Measurements from ENCODE around the gene EIF5.
"Not testable (repeated sequence)": the region's sequence is repeated elsewhere in the genome, so short reads cannot be mapped to it uniquely, and the experiment has no call there.

Gene EIF5

DNA sequence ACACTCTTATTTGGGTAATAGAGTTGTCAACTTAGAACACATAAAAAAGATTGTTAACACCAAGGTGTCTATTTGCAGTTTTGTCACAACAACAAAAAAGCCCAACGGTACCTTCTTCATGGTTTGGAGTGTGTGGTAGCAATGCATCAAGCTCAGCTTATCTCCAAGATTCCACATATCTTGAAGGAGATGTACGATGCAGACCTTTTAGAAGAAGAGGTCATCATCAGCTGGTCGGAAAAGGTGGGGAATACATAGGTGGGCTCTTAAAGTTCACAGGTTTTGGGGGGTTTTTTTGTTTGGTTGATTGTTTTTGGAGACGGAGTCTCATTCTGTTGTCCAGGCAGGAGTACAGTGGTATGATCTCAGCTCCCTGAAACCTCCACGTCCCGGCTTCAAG lies 5.5 kb downstream of the EIF5 start:
- DNase-seq: no peak

DNA sequence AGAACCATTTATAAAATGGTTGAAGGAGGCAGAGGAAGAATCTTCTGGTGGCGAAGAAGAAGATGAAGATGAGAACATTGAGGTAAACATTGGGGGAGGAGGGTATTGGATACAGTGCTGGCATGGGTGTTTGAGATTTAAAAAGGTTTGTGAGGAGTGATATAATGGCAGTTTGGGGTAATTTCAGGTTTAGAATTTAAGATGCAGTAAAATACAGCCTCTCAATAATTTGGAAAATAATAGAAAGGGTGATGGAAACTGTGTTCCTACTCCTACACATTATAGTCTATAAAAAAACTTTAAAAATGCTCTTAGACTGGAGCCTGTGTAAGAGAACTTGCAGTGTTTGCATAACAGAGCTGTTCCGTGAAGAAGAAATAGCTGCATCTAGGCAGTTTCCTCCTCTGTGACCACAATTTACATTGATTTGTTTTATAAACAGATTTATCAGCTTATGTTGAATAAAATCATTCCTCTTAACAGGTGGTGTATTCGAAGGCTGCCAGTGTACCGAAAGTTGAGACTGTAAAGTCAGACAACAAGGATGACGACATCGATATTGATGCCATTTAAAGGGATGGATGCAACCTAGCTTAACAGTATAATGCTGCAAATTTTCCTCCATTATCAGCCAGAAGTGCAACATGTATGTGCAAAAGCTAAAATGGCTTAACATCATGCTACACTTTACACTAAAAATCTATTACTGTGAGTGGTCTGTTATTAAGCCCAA lies 6.6 kb downstream of the EIF5 start:
- DNase-seq: no peak

- DNase-seq: no peak
These were observed 7.5 kb downstream of the EIF5 start for GRCh38 chr14:103341250-103342129.

DNA sequence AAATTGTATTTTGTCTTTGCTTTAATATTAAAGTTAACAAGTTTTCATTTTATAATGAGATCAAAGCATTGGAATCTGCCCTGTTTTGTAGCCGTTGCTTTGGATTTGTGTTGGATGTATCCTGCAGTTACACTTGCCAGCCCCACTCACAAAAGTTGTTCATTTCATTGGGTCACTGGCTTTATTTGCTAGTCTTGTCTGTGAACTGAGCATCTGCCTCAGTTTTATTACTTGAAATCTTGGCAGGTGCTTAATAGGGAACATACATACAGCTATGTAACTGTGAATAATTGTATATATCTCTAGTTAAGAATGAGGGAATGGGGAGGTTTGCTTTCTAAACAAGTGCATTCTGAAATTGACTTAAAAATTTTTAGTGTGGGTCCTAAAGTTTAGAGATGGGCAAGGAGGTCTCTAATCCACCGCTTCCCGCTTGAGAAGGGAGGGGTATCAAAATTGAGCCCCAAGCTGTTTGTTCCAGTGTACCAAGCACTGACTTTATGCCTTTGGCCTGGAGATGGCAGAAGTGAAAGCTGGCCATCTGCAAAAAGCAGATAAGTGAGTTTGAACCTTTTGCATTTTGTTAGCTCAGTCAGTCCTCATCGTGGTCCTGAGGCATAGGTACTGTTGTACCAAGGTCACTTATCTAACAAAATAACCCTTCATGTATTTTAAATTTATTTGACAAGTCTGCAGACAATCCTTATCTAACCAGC lies 9.3 kb downstream of the EIF5 start:
- no peak for DNase-seq

GRCh38 chr14:103343905-103344797 lies 10.1 kb downstream of the EIF5 start:
- no peak for DNase-seq

- DNase-seq: no peak
These were observed 12.2 kb downstream of the EIF5 start for GRCh38 chr14:103346286-103346685.

DNA sequence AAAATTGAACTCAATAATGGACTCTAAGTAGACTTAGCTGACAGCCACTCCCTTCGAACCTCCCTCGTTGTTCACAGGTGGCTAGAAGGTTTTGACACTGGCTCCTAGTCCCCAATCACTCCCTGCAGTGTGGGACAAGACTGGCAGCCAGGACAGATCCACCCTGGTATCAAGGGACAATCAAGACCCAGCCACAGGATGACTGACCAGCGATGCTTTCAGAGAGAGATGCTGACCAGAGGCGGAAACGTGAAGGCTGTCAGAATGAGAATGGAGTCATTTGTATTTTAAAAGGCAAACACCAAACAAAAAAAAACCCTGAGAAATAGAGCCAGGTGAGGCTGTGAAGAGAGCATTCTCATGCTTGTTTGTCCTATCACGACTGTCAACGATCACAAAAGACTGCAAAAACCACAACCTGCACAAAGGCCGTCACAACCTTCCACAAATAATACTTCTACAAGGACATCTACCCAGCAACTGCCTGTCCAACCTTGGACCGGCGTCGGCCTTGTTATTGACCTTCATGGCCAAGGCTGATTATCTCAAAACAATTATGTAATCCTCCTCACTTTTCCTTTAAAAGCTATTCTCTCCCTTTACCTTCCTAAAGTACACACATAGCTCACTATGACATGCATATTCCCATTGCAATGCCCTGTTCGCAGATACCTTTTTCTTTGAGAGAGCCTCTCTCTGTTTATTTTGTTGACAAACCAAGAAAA lies 13.2 kb downstream of the EIF5 start:
- DNase-seq: no peak

DNA sequence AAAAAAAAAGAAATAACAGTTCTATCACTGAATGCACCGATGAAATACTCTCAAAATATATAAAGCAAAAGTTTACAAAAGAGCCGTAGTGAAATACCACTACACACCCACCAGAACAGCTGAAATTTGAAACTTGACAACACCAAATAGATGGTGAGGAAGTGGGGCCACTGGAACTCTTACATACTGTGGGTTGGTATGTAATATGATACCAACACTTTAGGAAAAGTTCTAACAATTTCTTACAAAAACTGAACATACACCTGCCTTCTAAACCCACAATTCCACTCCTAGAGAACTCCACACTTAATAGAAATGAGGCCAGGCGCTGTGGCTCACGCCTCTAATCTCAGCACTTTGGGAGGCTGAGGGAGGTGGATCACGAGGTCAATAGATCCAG lies 14.1 kb downstream of the EIF5 start:
- no peak for DNase-seq

- no peak for DNase-seq
These were observed 15.9 kb downstream of the EIF5 start for GRCh38 chr14:103349982-103350381.

GRCh38 chr14:103353362-103353761 lies 19.3 kb downstream of the EIF5 start:
- DNase-seq: no peak

DNA sequence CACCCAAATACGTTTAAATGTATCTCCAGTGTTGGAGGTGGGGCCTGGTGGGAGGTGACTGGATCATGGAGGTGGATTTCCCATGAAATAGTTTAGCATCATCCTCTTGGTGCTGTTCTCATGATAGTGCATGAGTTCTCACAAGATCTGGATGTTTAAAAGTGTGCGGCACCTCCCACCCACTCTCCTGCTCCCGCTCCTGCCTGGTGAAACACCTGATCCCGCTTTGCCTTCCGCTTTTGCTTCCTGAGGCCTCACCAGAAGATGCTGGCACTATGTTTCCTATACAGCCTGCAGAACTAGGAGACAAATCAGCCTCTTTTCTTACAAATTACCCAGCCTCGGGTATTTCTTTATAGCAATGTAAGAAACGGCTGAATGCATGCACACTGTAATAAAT lies 20.1 kb downstream of the EIF5 start:
- DNase-seq: no peak

- no peak for DNase-seq
These were observed 22.1 kb downstream of the EIF5 start for GRCh38 chr14:103356024-103356682.

GRCh38 chr14:103357552-103357951 lies 23.5 kb downstream of the EIF5 start:
- not testable (repeated sequence) for DNase-seq

GRCh38 chr14:103360548-103360947 lies 26.5 kb downstream of the EIF5 start:
- DNase-seq: no peak

- DNase-seq: no peak
These were observed 27.8 kb downstream of the EIF5 start for GRCh38 chr14:103361867-103362266.

DNA sequence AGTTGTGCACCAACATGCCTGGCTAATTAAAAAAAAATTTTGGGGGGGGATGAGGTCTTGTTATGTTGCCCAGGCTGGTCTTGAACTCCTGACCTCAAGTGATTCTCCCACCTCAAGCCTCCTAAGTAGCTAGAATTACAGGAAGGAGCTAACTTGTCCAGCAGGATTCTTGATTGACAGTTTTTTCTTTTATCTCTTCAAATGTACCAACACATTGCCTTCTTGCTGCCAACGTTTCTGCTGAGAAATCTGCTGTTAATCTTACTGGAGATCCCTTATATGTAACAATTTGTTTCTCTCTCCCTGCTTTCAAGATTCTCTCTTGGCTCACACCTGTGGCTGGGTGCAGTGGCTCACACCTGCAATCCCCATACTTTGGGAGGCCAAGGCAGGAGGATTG lies 28.7 kb downstream of the EIF5 start:
- DNase-seq: no peak

DNA sequence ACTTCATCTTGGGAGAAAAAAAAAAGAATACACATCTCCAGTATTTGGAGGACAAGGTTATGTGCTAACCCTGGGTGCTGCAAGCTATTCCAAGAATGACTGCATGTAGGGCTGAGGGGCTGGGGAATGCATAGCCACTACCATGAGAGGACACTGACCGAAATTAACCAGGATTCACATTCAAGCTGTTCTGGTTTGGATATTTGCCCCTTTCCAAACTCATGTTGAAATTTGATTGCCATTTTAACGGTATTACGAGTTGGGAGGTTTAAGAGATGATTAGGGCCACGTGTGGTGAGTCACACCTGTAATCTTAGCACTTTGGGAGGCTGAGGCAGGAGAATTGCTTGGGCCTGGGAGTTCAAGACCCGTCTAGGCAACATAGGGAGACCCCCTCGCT lies 32.7 kb downstream of the EIF5 start:
- no peak for DNase-seq

GRCh38 chr14:103367995-103368394 lies 34.0 kb downstream of the EIF5 start:
- no peak for DNase-seq

DNA sequence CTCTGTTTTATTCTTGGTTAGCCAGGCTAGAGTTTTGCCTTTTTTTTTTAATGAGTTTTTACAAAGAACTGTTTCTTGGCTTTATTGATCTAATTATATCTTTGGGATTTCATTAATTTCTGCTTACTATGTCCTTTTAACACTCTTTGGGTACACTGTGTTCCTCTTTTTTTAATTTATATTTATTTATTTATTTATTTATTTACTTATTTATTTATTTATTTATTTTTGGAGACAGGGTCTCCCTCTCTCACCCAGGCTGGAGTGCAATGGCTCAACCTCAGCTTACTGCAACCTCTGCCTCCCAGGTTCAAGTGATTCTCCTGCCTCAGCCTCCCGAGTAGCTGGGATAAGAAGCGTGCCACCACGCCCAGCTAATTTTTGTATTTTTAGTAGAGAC lies 36.0 kb downstream of the EIF5 start:
- no peak for DNase-seq

- DNase-seq: no peak
These were observed 38.0 kb downstream of the EIF5 start for GRCh38 chr14:103372017-103372416.

DNA sequence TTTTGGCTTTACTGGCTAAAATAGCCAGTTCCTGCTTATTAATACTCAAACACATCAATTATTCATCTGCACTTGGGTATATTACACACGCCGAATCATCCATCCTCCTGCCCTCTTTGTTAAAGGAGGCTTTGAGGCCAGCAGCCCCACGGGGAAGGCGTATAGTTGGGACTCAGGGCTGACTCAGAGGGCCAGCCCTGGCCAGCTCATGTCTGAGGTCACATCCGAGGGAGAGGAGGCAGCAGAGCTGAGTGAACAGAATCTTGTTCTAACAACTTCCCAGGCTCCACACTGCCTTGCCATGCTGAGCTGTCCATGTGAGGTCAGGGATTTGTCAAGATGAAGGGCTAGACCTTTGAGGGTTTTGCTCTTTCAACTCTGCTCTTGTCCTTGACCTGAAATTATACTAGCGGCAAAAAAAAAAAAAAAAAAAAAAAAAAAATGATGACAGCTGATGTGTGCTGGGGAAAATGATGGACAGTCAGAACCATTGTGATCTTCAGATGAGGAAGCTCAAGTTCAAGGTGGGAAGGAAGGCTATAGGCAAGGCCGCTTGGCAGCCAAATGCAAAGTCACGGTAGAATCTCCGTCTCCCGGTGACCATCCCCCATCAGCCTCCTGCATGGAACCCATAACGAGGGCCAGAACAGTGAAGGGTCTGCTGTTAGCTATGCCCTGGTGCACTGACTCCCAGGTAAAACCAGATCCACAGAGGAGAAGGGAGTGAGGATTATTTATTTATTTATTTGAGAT lies 38.7 kb downstream of the EIF5 start:
- DNase-seq: no peak
